ENCODE results near the gene LYST.

DNA sequence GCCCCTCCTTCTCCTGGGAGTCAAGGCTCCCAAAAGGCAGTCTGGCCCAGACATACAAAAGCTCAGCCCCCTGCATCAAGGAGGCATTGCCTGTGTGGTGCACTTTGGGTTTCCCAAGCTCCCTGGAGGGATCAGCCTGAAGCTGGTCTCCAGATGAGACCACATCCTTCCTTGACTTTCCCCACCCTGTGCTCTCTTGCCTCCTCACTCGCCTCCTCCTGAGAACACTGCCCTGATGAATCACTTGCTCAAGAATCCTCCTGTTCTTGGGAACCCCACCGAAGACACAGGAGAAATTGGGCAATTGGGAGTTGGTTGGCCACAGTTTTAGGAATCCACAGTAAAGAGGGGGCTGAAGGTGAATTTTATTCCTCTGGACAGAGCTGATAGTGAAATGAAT, 34.8 kb upstream of the LYST start:
- TF ChIP-seq, protein P1, sequence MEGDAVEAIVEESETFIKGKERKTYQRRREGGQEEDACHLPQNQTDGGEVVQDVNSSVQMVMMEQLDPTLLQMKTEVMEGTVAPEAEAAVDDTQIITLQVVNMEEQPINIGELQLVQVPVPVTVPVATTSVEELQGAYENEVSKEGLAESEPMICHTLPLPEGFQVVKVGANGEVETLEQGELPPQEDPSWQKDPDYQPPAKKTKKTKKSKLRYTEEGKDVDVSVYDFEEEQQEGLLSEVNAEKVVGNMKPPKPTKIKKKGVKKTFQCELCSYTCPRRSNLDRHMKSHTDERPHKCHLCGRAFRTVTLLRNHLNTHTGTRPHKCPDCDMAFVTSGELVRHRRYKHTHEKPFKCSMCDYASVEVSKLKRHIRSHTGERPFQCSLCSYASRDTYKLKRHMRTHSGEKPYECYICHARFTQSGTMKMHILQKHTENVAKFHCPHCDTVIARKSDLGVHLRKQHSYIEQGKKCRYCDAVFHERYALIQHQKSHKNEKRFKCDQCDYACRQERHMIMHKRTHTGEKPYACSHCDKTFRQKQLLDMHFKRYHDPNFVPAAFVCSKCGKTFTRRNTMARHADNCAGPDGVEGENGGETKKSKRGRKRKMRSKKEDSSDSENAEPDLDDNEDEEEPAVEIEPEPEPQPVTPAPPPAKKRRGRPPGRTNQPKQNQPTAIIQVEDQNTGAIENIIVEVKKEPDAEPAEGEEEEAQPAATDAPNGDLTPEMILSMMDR (IDR thresholded peaks at IDR 0.05) = no peak
- TF ChIP-seq POLR2A (IDR thresholded peaks at IDR 0.05; ENCODE audit: low read depth) (no peak), EP300 (IDR thresholded peaks at IDR 0.05) (no peak)
